GM12864 (cell line): ENCODE data around the gene LRRC23.

Experiments
- DNase-seq: peaks from one replicate; pipeline ENCODE4 v3.0.0-alpha.2; 2011; ENCODE audit warnings: low read depth
- H3K4me3 ChIP-seq: 2 replicates; pipeline ENCODE4 v1.5.1; 2011; ENCODE audit warnings: mild to moderate bottlenecking, low read depth, low read length, control low read depth
- TF ChIP-seq, protein P1 (sequence below): IDR thresholded peaks from 2 replicates; pipeline ENCODE4 v1.5.1; 2011; ENCODE audit warnings: low read depth, mild to moderate bottlenecking, moderate library complexity, low read length, control low read depth, inconsistent platforms; ENCODE audit errors: missing control alignments

LRRC23 gene

DNA sequence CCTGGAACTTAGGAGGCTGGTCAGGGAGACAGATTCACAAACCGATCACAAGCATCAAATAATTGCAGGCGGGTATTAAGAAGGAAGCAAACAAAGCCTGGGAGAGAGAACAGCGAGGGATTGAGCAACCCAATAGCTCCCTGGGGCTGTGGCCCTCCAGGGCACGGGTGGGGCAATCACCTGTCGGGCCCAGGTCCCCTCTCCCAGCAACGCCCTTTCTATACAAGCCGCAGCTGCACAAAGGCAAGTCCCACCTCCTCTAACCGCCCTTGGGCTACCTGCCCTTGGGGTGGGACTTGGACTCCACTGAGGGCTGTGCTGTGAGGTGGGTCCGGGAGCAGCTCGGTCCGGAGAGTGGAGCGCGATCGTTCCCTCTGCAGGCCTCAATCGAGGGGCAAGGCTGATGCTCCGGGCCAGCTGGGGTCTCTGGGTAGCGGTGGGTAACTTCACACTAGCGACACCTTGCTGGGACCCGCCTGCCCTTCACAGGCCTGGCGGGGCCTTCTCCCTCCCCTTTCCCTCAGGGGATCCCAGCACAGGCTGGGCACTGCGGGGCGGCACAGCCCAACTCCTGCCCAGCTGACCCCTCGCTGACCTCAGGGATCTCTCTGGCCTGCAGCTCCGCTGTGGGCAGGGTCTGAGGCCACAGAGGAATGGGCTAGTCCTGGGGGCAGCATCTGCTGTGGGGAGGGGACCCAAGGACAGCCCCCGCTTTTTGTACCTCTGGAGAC lies 57.8 kb downstream of the LRRC23 start:
- TF ChIP-seq, protein P1, sequence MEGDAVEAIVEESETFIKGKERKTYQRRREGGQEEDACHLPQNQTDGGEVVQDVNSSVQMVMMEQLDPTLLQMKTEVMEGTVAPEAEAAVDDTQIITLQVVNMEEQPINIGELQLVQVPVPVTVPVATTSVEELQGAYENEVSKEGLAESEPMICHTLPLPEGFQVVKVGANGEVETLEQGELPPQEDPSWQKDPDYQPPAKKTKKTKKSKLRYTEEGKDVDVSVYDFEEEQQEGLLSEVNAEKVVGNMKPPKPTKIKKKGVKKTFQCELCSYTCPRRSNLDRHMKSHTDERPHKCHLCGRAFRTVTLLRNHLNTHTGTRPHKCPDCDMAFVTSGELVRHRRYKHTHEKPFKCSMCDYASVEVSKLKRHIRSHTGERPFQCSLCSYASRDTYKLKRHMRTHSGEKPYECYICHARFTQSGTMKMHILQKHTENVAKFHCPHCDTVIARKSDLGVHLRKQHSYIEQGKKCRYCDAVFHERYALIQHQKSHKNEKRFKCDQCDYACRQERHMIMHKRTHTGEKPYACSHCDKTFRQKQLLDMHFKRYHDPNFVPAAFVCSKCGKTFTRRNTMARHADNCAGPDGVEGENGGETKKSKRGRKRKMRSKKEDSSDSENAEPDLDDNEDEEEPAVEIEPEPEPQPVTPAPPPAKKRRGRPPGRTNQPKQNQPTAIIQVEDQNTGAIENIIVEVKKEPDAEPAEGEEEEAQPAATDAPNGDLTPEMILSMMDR, result no peak
- no peak for DNase-seq
- H3K4me3 ChIP-seq, result no peak overlapping the region

DNA sequence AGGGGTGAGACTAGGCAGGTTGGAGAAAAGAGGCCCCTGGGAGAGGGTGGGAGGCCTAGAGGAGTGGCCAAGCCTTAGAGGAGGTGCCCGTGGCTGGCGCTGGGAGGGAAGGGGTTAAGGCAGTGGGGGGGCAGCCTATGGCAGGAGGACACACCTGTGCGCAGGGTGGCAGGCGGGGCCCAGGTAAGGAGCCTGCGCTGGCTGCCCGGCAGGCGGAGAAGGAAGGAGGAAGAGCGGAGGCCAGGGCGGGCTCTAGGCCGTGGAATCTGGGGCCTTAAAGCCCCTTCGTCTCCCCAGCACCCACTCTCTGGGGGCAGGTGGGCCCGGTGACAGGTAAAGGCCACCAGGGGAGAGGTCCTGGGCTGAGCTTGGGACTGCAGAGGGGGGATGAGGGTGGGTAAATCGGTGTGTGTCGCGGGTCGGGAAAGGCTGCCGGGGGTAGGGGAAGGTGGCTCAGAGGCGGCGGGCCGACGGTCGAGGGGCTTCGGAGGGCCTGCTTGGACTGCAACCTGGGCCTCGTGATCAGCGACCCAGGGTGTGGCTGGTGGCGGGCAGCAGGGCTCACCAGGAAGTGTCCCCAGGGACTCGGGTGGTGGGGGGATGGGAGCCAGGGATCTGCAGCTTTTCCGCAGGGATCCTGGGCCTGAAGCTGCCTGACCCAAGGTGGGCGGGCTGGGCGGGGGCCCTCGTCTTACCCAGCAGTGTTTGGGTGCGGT lies 58.6 kb downstream of the LRRC23 start:
- no peak overlapping the region for H3K4me3 ChIP-seq
- no peak for DNase-seq
- TF ChIP-seq, protein P1, result no peak
